HG03066 (cell line): ENCODE results near the gene GUCY1A2.

Source experiments
- ATAC-seq: cut with Tn5 transposase; IDR thresholded peaks from one replicate; pipeline ENCODE4 v1.9.1; 2021; ENCODE audit warnings: low read depth; ENCODE audit not compliant: unreplicated experiment

Gene GUCY1A2

DNA sequence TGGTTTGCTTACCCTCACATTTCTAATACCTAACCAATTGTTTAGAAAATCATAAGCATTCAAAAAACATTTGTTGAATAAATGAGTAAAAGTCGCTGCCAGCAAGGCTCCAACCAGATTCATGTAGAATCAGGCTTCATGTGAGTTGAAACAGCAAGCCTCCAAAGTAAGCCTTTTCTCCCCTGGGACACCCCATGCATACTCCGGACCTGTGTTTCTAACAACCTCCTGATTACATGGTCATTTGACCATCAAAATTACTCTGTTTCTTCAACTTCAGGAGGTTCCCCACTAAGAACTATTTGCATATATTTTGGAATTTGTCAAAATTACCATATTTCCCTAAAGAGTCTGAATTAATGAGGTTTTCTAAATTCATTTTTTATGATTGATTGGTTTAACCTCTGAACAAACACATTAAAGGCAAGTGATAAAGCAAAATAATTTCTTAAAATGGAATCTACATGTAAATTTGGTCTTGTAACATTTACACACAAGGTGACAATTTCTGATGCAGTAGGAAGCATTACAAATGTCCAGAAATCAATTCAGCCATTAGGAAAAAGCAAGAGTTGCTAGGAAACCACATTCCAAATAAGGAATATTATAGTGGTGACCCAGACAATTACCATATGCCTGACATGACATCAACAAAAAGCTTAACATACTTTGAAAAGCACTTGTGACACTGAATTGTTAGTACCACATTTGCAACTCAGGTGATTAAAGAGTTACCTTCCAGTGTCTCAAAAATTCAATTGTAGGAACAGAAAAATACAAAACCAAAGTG is 252.6 kb downstream of the GUCY1A2 start:
- ATAC-seq: no peak

DNA sequence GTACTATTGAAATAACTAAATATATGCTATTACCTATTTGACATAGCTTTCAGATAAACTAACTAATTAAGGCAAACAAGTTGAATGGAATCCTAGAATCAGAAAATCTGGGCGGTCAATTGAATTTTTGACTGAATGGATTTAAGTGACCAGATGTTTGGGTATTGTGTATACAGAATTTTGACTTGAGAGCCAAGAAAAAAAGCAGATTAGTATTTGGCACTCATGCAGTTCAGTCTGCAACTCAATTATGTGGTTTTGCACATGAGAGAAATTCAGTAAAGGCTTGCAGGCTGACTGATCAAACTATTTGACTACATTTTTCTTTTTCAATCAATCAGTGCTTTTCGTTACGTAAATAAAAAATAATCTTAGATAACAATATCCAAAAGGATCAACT is 254.8 kb downstream of the GUCY1A2 start:
- no peak for ATAC-seq

DNA sequence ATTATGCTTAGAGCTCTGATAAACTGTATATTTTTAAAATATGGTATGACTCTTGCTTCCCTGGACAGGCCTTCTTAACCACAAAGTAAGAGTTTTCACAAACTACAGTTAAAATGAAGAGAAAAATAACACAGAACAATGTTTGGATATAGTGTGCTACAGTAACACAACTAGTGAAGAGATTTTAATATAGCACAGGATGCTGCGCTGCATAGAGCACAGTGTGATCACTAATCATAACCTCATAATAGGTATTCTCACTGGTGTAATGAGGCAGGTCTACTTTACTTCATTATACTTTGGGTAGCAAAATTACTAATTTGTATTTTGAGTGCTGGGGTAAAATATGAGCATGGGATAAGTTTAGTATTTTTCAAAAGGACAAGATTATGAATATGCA is 256.5 kb downstream of the GUCY1A2 start:
- no peak for ATAC-seq

DNA sequence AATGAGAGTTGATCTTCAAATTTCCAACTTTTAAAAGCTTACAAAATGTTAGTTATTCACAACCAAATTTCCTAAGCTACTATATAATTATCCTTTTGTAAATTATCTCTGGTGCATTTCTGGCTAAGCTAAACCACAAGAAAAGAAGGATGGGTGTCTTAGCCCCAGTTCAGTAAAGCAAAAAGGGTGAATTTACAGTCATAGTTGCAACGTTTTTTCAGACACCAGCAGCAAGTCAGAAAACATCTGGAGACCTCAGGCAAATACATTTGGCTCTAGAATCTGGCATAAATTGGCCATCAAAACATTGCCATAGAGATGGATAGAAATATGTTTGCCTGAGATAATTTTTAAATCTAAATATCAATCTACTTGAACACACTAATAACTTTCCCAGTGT is 257.0 kb downstream of the GUCY1A2 start:
- no peak for ATAC-seq

DNA sequence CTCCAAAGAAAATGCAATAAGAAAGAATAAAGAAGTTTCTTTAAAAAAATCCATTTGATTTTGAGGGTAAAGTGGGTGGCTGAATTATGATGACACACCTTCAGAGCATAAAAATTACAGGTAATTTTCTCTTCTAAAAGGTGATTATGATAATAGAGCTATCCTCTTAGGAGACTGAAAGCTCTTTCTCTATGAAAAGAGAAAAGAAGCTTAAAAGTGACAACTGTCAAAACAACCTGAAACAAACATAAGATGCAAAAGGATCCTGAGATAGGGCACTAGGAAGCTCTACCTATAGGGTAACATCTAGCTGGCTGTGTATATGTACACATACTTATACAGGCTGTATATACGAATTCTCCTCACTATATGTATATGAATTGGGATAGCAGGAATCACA is 270.2 kb downstream of the GUCY1A2 start:
- no peak for ATAC-seq

DNA sequence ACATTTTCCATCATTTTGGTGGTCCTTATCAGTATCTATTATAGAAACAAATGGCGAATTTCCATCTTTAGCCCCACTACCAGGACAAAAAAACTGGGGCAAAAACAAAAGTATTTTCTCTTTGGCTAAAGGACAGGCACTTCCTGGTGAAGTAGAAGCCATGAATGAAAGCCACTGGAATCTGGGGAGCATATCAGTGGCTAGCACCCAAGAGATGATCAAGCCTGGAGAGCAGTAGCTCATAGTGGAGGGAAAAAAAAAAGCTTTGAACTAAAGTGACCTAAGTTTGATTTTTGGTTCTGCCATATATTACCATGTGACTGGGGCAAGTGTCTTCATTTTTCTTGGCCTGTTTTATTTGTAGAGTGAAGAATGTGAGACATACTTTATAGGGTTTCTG is 272.3 kb downstream of the GUCY1A2 start:
- ATAC-seq: no peak

DNA sequence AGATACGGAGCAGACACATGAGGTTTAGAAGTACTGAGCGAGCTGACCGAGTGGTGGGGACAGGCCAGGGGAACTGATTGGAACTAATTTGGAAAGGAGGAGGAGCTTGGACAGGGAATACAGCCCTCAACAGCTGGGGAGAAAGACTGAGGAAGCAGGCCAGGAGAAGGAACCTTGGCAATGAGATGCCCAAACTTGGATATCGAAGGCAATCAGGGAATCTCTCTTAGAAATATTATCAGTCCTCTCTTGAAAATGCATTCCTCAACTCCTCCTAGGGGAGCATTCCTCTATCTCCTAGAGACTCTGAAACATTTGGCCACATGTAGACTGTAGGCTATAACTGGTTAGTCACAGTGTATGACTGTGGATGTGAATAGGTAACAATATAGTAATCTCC is 284.6 kb downstream of the GUCY1A2 start:
- no peak for ATAC-seq

DNA sequence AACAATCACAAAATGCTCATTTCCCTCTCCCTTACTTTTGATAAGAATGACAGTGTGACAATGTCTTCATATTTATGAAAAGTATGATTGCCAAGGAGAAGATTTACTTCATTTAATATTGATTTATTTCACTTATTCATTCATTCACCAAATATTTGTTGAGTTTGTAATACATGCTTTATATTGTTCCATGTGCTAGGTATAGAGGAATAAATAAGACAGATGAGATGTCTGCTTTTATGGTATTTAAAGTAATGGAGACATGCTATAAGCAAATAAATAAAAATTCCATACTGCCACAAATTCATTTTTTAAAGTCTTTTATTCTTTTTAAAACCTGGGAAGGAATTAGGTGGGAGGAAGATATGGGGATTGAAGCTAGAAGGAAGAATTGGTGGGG is 289.4 kb downstream of the GUCY1A2 start:
- ATAC-seq: no peak

DNA sequence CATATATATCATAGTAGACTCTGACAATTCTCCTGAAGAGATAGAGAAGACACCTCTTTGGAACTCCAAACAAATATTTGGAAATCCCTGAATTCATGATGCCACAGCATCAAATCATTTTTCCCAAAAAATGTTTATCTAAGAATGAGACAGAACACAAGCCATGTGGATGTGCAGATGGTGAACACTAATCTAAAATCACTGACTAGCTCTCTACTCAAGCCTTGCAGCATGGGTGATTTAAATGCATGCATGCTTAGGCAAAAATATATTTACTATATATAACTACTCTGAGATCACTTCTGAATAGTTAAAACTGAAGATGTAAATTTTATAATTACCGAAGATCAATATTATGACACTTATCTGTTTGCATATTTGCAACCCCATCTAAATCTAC is 289.9 kb downstream of the GUCY1A2 start:
- ATAC-seq: no peak

DNA sequence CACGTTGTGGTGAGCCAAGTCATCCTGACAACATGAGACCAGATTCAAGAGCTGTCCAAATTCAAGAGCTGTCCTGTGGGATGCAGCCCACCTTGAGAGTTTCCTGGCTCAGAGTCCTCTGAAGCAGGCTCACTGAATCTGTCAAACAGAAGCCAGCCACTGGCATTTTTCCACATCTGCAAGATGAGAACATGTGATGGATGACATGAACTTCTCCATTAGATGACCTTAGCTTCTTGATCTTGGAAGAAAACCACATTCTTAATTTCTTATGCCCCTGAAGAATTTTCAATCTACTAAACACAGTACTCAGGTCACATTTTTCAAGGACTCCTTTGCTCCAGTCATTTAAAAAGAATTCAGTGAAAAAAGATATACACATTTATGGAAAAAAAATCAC is 291.0 kb downstream of the GUCY1A2 start:
- ATAC-seq: no peak

DNA sequence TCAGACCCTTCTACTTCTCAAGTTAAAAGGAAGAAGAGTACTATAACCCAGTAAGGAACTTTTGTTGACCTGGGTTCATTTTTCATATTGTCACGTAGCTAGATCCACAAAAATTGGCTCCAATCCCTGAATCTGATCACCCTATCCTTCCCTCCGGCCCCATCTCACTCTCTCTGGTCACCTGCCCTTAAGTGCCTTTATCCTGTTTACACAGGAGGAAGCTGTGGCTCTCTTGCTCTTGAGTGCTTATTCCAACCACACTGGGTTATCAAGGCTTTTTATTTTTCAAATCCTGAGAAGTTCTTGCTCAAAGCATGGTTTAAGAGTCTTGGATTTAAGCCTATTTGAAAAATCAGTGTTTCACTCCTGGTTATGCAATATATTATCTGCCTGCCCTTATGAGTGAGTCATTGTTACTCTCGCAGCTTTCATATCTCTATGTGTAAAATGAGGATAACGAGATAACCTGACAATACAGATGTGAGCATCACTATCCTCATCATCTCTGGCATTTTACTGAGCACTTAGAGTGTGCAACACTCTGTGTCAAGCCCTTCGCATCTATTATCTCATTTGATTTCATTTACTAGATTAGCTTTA is 293.9 kb downstream of the GUCY1A2 start:
- ATAC-seq: no peak

DNA sequence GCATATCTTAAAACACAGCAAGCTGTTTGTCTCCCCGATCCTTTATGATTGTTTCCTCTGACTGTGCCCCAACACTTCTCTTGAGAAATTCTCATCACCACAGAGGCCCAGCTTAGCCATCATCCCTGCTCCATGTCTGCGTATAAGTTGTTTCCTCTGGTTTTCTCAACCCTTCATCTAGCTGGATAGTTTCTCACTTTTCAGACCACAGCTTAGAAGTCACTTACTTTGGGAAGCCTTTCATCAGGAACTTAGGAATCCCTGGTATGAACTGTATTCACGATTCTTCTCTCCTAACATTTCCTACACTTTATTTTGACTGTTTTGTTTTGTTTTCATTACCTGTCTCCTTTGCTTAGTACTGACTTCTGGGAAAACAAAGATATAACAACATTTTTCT is 295.2 kb downstream of the GUCY1A2 start:
- ATAC-seq: no peak

DNA sequence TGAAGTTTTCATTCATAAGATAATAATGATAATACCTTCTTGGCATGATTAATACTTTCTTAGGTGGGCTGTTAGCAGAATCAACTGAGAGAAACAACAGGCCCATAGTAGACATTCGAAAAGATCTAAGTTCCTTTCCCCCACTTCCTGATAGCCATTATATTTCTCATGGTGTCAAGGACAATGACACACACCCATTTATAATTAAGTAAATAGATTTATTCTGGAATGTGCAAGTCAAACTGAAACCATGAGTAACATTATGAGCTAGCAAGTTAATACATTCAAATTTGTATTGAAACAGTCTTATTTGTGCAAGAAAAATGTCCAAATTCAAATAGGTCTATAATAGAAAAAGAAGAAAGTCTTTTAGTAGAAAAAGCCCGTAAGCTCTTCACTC is 301.1 kb downstream of the GUCY1A2 start:
- ATAC-seq: no peak

DNA sequence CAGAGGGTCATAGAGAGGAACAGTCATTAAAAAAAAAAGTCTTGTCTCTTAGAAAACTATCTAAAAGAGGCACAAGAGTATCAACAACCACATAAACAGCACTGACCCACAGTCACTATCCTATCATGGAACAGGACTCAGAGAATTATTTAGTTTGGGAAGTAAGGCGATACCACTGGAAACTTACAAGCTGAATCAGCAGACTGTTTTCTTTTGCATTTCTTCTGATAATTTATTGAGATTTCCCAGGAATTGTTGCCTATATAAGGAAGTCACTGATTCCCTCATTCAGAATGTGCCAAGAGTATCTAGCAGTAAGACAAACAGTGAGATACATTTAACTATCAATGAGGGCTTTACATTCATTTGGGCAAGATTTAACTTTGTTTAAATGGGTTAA is 304.1 kb downstream of the GUCY1A2 start:
- ATAC-seq: no peak

DNA sequence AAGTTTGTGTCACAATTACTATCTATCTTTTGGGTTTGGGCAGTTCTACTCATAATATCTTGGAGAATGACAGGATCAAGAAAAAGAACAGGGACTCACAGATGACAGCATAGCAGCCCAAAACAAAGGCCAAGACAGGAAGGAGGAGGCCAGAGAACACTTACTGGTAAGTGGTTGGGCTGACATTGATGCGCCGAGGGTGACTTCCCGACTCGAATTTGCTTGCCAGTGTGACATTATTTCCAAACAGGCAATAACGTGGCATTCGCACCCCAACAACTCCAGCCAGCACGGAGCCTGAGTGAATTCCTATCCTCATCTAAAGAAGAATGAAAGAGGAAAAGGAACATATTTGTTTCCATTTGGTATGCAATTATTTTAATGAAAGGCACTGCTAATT is 309.9 kb downstream of the GUCY1A2 start:
- ATAC-seq: no peak

DNA sequence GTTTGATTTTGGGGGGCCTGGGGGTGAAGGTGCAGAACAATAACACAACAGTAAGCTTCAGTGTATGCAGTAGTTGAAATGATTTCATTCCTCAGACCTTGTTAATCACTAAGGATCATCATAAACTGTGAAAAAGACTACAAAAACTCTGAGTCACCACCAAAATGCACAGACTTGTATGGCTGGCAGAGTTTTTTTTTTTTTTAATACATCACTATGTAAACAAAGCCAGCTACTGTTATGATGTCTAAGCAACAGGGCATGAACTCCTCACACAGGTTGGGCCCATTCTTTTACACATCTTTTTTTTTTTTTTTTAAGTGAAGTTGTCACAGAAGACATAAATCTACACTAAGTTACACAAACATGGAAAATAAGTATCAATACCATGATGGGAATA is 311.9 kb downstream of the GUCY1A2 start:
- no peak for ATAC-seq

DNA sequence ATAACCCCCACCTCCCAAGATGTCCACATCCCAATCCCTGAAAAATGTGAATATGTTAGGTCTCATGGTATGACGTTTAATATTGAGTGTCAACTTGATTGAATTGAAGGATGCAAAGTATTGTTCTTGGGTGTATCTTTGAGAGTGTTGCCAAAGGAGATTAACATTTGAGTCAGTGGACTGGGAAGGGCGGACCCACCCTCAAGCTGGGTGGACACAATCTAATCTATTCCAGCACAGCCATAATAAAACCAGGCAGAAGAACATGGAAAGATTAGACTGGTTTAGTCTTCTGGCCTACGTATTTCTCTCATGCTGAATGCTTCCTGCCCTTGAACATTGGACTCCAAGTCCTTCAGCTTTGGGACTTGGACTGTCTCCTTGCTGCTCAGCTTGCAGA is 315.5 kb downstream of the GUCY1A2 start:
- no peak for ATAC-seq

DNA sequence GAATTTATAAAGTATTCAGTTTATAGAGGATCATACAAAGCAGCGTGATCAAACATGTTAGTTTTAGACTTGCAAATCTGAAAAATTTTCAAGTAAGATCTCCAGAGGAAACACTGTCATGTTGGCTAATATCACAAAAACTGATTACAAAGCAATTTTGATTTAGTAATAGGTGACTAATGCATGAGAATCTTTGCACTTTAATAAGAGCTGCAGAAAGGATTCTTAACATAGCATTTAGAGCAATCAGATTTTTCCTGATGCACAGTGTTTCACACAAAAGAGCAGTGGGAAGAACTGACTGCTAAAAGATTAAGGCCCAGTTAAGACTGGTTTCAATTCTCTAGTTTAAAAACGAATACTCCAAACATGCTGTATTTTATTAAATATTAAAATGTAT is 321.2 kb downstream of the GUCY1A2 start:
- ATAC-seq: no peak

DNA sequence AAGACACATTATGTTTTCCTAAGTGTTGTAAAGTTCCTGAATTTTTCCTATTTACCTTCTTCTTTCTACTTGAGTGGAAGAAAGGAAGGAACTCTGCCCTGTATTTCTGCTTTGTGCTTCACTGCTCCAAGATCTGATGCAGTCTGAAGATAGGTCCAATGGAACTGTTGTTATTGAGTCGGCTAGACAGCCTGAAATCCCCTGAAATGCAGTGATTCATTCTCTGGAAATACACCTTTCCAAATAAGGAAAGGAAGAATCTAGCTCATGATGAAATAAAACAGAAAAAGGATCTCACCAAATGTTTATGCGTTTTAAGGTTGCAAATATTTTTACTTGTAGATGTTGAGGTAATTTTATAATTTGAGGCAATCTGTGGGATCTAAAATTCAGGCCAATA is 322.8 kb downstream of the GUCY1A2 start:
- ATAC-seq: no peak

DNA sequence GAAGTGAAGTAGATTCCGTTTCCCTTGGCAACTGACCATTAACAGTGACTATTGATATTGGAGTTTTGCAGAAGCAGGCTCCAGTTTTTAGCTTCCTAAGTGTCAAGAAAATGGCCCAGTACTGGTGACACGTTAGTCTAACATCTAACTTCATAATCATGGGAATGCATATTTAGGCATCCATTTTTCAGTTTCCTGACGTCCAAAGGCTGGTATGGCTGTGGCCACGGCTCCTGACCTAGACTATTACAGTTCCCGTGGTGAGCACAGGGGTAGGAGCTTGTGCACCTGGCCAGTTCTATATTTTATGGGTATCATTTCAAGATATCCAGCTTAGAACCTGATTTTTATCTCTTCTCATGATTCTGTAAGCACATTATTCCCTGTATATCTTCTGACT is 323.8 kb downstream of the GUCY1A2 start:
- no peak for ATAC-seq

DNA sequence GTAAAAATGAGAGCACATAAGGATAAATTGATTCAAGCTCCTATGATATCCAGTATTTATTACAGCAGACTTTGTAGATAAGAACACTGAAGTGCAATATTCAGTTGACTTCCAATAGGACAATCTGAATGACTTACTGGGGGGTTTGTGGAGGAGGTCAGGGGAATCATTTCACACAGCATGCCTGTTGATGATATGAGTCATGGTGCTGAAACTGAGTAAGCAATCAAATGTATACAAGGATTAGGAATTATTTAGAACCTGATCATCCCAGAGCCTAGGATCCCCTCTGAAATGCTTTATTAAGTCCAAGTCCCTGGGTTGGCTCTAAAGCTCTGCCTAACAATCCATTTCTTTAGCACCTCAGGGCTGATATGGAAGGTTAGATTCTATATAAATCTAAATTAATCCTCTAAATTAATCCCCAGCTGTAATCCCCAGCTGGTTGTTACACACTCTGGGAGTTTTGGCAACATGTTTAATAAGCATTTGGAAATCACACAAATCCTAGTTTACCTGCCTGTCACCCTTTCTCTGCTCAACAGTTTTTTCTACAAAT is 326.4 kb downstream of the GUCY1A2 start:
- ATAC-seq: no peak

DNA sequence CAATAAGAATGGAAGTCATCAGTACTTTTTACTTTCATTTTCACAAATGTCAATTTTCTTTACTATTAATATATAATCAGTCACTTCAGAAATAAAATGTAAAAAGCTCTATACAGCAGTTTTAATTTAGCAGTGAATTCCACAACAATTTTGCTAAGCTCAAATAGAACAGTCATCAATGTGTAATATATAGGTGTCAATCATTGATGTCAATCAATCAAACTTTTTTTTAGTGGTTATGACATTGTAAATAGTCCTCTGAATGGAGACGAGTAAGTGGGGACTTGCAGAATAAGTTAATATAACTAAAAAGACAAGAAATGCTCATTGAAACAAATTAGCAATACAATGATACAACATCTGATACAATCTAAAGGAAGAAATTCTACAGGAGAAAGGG is 327.4 kb downstream of the GUCY1A2 start:
- no peak for ATAC-seq
